Tibial nerve (tissue), 3 donors: Measurements from ENCODE around the gene AFF2.

ENCODE experiments used
- POLR2A ChIP-seq, 2 donors: fragments of 450-650 bp; IDR thresholded peaks; one replicate each; pipeline ENCODE4 v1.6.1; 2017; ENCODE audit warnings: antibody characterized with exemption in 2 of 2, mild to moderate bottlenecking in 2 of 2, moderate library complexity in 2 of 2
- TF ChIP-seq, protein P1 (sequence below), 5 experiments: fragments of 200-600 bp in 3 of 5; fragments of 450-650 bp in 2 of 5; sonication (generic) in 3 of 5; IDR thresholded peaks; one replicate each; pipeline ENCODE4 v1.5.1; 2016 to 2019; ENCODE audit warnings: antibody characterized with exemption in 5 of 5, mild to moderate bottlenecking in 3 of 5, moderate library complexity in 2 of 5

DNA sequence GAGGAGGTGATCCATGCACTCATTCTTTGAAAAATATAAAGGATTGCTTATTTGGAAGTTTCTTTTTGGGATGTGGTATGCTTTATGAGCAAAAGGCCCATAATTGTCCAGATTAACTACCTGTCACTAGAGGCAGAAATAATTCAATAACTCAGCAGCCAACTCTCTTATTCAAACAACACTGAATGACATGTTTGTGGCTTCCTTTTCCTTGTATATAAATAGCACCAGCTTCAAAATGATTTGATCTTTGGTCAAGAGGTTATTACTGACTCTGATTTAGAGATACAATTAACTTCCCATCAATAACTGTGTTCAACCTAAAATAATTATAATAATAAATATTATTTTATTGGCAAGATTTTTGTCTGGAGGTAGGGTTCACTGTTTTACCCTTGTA, 232.3 kb downstream of the AFF2 start:
- no peak for TF ChIP-seq POLR2A (IDR thresholded peaks at IDR 0.05)
- TF ChIP-seq, protein P1, sequence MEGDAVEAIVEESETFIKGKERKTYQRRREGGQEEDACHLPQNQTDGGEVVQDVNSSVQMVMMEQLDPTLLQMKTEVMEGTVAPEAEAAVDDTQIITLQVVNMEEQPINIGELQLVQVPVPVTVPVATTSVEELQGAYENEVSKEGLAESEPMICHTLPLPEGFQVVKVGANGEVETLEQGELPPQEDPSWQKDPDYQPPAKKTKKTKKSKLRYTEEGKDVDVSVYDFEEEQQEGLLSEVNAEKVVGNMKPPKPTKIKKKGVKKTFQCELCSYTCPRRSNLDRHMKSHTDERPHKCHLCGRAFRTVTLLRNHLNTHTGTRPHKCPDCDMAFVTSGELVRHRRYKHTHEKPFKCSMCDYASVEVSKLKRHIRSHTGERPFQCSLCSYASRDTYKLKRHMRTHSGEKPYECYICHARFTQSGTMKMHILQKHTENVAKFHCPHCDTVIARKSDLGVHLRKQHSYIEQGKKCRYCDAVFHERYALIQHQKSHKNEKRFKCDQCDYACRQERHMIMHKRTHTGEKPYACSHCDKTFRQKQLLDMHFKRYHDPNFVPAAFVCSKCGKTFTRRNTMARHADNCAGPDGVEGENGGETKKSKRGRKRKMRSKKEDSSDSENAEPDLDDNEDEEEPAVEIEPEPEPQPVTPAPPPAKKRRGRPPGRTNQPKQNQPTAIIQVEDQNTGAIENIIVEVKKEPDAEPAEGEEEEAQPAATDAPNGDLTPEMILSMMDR (IDR thresholded peaks at IDR 0.05), result no peak
